Fibroblast of skin of abdomen (primary cell): ENCODE results near the gene WDR70.
"Not testable (repeated sequence)": the region's sequence is repeated elsewhere in the genome, so short reads cannot be mapped to it uniquely, and the experiment has no call there.

Experiments used
- DNase-seq: peaks from one replicate; pipeline ENCODE4 v3.0.0-alpha.2; 2013

The WDR70 gene

DNA sequence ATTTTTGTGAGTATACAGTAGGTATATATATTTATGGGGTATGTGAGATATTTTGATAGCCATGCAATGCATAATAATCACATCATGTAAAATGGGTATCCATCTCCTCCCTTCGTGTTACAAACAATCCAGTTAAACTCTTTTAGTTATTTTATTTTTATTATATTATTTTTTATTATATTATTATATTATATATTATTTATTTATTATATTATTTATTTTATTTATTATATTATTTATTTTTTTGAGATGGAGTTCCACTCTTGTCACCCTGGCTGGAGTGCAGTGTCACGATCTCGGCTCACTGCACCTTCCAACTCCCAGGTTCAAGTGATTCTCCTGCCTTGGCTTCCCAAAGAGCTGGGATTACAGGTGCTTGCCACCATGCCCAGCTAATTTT is 138.6 kb downstream of the WDR70 start:
- DNase-seq = no peak

DNA sequence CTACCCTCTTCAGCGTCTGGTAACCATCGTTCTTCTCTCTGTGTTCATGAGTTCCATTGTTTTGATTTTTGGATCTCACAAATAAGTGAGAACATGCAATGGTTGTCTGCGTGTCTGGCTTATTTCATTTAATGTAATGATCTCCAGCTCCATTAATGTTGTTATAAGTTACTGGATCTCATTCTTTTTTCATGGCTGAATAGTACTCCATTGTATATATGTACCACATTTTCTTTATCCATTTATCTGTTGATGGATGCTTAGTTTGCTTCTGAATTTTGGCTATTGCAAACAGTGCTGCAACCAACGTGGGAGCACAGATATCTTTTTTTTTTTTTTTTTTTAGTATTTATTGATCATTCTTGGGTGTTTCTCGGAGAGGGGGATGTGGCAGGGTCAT is 139.2 kb downstream of the WDR70 start:
- not testable (repeated sequence) for DNase-seq

DNA sequence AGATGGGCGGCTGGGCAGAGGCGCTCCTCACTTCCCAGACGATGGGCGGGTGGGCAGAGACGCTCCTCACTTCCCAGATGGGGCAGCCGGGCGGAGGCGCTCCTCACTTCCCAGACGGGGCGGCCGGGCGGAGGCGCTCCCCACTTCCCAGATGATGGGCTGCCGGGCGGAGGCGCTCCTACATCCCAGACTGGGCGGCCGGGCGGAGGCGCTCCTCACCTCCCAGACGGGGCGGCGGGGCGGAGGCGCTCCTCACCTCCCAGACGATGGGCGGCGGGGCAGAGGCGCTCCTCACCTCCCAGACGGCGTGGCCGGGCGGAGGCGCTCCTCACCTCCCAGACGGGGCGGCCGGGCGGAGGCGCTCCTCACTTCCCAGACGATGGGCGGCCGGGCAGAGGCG is 140.2 kb downstream of the WDR70 start:
- no peak for DNase-seq

DNA sequence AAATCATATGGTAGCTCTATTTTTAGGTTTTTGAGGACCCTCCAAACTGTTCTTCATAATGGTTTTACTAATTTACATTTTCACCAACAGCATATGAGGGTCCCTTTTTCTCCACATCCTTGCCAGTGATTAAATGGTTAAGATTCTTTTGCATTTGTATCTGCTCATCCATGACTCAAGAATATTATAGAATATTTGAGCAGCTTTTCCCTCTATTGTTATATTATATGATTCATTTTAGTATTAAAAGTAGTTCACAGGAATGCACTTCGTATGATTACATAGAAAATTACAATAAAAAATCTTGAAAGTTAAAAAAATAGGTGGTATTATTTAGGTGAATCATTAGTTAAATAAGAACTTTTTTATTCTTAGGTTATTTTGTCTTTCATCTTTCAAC is 140.7 kb downstream of the WDR70 start:
- no peak for DNase-seq

DNA sequence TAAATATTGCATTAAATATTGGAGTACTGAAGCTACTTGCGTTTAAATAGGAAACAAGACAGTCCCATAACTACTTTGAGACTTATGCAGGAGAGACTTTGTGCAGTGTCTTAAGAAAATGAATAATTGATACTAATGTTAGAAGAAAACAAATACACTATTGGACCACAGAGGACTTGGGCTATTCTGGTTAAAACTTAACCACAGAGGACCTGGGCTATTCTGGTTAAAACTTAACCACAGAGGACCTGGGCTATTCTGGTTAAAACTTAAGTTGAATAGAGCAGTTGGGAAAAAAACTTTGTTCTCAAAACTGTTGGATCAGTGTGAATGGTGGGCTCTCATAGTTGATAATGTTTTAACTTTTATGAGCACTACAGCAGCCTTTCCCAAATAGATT is 141.7 kb downstream of the WDR70 start:
- no peak for DNase-seq

DNA sequence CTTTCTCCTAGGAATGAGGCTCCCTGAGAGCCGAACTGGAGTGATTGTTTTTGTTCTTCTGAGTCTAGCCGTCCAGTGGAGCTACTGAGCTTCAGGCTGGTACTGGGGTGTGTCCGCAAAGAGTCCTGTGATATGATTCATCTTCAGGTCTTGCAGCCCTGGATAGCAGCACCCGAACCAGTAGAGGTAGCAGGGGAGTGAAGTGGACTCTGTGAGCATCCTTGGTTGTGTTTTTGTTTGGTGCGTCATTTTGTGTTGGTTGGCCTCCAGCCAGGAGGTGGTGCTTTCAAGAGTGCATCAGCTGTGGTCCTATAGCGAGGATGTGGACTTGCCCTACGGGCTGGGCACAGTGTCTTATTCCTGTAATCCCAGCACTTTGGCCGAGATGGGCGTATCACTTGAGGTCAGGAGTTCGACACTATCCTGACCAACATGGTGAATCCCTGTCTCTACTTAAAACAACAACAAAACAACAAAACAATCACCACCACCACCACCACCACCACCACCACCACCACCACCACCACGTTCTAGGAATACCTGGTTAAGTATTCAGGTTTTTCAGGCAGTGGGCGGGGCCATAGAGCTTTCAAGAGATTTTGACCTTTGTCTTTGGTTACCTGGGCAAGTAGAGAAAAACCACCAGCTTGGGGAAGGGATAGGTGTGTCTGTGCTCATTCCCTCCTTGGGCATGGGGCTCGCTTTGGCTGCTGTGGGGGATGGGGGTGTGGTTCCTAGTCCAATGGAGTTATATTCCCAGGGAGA is 154.0 kb downstream of the WDR70 start:
- no peak for DNase-seq

DNA sequence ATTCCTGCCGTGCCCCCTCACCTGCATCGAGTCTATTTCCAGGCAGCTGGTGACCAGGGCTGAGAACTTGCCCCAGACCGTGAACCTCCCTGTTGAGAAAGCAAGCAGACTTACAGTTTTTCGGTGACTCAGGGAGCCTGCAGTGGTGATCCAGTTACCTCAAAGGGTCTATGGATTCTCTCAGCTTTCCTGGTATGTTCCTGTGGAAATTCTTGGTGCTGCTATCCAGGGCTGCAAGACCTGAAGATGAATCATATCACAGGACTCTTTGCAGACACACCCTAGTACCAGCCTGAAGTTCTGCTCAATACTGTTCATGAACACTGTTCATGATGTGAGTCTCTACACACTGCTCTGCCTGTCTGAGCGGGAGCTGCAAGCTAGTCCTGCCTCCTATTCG is 154.7 kb downstream of the WDR70 start:
- DNase-seq = peak; percentile 17

DNA sequence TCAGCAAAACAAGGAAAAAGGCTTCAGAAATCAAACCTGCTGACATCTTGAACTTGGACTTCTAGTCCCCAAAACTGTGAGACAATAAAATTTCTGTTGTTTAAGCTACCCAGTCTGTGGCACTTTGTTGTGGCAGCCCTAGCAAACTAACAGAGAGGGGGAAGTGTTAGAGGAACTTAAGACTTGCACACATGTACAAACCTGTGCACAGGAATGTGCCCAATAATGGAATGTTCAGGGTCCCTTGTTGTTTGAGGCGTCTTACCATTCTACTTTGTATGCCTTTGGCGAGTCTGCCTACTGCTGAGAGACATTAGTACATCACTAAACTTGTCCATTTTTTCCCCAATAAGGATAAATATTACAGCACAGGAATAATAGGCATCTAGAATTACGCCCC is 160.3 kb downstream of the WDR70 start:
- no peak for DNase-seq

DNA sequence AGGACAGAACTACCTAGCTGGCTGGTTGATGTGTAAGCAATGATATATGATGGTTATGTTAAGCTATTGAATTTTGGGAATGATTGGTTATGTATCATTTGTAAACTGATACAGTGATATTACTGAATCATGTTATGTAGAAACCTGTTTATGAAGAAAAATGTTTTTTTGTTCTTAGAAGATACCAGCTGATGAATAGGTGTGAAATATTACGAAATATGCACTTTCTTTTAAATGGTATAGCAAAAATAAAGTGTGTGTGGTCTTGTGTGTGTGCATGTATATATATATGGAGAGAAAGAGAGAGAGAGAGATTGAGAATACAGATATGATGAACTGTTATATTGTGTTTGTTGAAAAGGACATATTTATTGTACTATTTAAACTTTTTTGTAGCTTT is 164.1 kb downstream of the WDR70 start:
- no peak for DNase-seq

DNA sequence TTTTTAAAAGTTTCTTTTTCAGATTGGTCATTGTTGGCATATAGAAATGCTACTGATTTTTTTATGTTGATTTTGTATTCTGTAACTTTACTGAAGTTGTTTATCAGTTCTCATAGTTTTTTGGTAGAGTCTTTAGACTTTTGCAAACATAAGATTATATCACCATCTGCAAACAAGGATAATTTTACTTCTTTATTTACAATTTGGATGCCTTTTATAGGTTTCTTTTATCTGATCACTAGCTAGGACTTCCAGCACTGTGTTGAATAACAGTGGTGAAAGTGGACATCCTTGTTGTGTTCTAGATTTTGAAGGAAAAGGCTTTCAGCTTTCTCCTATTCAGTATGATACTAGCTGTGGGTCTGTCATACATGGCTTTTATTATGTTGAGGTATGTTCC is 170.3 kb downstream of the WDR70 start:
- no peak for DNase-seq

DNA sequence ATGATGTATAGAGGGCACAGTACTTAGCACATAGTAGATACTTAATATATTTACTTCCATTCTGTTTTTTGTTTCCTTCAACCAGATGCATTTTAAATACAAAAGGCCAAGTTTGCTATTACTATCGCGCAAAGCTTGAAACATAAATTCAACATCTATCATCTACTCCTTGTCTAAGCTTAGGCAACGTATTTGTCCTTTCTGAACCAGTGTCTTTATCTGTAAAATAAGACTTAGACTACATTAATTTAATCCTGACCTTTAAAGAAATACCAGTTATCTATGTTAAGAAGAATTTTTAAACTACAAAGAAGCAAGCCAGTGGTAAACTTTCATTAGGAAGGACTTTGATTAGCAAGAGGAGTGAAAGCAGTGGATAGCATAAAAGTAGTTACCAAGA is 173.0 kb downstream of the WDR70 start:
- no peak for DNase-seq

DNA sequence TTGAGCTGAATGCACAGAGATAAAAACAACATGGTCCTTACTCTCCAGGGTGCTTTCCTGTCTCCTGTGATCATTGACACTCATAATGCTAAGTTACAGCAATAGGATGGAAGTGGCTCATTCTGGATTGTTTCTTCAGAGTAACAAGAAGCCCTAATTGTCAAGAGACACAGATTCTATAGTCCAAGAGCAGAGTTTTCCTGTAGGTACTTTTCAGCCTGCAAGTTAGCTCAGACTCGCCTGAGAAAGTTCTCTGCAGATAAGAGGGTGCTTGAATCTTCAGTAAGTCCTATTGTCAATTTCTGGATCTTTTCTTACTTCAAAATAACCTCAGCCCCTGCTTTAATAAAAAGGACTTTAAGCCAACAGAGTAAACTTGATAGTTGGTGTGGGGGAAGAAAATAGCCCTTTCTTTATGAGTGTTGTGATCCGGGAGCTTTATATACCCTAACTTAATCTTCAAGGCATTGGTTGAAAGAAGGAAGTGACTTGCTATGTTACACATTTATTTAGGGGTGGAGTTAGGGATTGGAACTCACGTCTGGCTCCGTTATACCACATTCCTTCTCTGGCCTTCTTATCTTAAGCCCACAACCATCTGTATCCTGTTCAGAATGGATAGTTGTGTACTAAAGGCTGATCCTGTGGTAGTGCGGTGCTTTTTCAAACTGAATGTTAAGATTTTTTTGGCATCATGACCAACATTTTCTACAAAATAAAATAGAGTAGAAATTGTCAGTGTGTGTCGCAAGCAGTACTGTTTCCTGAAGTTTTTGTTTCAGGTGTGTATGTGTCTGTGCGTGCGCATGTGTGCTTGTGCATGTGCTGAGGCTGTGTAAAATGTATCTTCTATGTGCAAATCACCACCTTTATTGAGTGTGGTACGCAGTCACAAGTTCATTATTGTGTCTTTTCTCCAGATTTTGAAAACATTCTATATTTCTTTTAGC is 173.9 kb downstream of the WDR70 start:
- peak; percentile 75 for DNase-seq

DNA sequence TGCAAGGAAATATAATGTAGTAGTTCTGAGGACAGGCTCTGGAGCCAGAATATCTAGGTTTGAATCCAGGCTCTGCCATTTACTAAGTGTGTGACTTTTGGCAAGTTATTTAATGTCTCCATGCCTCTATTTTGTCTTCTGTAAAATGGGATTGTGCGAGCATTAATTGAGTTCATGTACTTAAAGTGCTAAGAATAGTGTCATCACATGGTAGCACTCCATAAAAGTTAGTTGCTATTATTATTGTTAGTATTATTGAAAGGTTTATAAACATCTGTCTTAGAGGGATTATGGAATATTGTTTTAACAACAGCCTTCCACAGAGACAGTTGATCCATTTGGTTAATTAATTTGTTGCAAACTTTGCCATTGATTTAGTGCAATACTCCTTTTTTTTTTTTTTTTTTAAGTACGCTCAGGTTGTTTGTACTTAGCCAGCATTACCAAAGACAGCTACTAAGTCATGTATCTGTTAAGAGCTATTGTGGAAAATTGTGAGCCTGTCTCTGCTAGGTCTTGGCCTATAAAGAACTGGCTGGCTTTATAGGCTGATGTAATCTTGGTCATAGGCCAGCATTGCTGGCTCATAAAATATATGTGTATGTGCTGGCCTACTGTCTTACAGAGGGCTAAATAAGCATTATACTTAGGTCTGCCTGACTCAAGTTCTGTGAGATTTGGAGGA is 174.7 kb downstream of the WDR70 start:
- peak; percentile 54 for DNase-seq

DNA sequence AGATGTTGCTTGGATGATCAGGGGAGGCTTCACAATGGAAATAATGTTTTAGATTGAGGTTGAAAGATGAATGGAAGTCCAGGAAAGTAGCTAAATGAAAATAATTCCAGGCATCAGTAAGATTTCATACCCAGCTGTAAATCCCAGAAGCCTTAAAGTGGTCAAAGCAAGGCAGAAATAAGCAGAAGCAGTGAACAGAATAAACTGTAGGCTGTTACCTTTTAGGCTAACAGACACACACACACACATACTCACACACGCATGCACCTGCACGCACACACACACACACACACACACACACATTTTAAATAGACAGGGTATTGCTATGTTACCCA is 175.3 kb downstream of the WDR70 start:
- DNase-seq = no peak

DNA sequence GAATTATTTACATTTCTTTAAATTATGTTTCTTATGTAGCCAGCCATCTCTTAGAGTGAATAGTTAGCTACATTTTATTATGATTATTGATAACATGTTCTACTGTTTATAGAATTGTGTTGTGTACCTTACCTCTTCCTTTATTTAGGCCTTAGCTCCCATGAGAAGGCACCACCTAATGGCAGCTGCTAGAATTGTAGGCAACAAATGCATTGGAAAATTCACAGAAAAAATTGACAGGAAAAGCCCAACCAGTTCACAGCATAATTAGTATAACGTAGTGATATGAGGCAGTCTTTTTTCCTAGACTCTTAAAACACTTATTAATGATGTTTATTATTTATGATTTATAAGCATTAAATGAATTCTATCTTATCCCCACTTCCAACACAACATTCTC is 175.8 kb downstream of the WDR70 start:
- DNase-seq = no peak

DNA sequence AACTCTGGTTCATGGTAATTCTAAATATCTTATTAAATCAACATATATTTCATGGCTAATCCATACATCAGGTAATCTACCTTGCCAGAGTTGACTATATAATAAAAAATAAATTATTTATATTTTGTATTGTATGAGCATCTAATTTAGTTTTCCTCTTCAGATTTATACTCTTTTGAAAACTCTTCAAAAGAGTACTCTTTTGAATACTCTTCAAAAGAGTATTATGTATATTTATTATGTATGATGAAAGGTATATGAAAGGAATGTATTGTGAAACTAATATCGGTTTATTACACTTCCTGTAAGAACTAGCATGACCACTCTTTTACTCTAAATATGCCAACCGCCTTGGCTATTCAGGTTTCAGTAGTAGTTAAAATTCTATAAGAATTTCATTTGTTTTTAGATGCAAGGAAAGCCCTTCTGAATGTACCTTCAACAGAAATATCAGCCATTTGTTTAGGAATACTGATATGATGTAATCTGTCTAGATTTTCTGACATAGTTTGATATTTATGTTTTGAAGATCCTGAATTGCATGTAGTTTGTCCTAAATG is 178.7 kb downstream of the WDR70 start:
- no peak for DNase-seq

DNA sequence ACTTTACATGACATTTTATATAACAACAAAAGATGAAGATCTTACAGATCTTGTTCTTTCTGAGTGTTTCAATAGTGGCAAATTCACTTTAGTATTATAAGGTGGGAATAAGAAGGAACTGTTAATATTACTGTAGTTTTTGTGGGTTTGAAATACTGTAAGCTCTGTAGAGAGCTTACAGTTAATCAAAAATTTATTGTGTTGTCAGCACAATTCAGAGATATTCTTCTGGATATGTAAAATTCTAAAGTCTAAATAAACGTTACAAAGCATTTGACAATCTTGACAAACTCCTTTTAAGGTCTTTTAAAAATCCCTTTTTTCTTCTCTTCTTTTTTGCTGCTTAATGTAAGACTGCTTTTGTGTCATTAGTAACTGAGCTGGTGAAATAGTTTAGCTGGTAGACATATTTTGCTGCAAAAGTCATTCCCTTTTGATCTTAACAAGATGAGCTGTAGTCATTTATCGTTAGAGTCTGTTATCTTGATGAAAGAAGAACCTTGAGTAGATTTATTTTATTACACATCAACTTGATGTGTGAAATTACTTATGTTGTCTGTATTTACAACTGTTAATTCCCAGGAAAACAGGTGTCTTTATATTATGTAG is 186.0 kb downstream of the WDR70 start:
- DNase-seq = peak; percentile 32

DNA sequence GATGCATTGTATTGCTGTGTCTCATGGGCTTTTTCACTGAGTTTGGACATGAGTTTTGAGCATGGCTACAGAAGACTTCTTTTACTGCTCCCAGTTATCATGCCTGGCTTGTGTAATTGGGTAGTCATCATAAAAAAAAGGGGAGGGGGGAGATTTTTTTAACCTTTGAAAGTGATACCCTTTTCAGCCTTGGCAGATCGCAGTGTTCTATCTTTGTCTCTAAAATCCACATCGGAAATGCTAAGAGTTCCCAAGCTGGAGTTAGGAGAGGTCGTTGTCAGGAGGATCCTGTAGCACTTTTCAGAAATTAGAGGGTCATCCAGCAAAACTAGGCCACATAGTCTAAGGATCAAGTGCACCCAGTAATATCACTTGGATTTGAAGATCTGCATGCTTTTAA is 188.4 kb downstream of the WDR70 start:
- no peak for DNase-seq

DNA sequence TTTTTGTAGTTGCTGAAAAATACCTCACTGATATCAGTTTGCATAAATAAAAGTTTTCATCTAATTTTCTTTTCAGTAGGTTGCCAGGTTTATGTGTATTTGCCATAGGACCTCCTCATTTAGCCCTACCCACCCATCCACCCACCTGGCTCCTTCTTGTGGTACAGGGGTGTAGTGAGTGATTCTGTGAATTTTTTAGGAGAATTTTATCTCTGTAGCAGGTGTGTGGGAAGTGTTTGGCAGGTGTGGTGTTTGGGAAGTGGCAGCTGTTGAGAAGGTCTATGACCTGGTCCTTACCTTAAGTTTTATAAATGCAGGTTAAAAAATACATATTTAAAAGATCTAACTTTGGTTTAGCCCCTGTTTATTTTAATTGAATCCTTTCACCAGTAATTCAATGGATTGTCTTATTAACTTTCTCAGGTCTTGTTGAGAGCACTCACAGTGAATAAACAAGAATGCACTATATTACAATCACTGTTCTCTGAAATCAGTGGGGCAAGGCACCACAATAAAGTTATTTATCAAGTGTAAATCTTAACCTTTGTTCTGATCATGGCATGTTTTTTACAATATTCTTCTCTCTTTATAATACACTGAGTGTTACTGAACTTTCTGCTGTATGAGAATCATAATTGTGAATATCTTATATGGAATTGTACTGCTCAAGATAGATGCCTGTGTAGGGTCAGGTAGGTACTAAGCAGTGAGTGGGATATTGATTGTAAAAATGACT is 189.1 kb downstream of the WDR70 start:
- no peak for DNase-seq

DNA sequence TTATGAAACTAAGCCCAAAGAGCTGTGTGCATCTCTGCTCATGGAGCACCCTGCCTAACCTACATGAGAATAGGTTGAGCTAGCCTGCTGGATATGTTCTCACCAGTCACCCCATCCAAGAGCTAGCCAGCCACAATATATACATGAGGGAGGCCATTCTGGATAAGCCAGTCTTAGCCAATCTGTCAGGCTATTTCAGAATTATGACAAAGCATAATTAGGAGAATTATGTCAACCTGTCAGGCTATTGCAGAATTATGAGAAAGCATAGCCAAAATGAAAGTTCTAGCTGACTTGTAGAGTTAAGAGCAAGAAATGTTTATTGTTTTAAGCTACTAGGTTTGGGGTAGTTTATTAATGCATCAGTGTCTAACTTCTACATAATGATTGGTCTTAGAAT is 189.8 kb downstream of the WDR70 start:
- no peak for DNase-seq

DNA sequence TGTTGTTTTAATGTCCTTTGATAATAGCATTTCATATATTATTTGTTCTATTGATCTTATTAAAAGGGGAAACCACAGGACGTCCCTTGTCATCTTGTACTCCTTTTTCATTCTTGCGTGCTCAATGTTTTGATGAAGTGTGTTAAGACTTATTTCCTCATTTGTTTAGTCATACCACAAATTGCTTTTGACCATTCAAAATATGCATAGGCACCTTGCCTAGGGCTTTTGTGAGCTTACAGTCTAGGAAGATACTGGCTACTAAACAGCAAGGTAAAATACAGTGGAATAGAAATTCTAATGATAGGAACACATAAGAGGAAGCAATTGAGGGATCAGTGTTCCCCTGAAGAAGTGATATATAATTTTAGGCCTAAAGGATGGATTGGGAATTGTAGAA is 190.3 kb downstream of the WDR70 start:
- no peak for DNase-seq

DNA sequence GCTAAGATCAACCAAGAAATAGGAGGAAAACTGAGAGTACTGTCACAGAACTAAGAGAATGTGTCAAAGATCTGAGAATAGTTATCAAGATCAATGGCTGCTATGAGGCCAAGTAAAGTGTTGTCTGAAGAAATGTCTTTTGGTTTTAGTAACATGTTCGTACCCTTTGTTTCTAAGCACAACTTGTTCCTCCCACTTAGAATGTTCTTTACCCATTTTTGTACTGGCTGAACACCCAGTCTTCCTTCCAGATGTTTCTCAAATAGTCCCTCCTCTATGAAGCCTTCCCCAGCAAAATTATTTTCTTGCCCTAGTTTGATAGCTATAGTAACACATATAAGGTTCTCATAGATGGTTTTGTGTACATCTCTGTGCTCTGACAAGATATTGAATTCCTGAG is 191.5 kb downstream of the WDR70 start:
- no peak for DNase-seq
